Activated CD8-positive, alpha-beta T cell treated with anti-CD3 and anti-CD28 coated beads, Interleukin-2, amount 10 ng/mL, durations not matched to agents 7 days and 5 days (primary cell): ENCODE results near the gene CSNK2A1. TPM values are rescaled to one million over a fixed set of nuclear protein-coding genes. Genes with fewer than 3 reads are reported as not detected.
"Not testable (repeated sequence)": the region's sequence is repeated elsewhere in the genome, so short reads cannot be mapped to it uniquely, and the experiment has no call there.

Source experiments
- ATAC-seq: fragments of 150-1000 bp; cut with Tn5 transposase; one replicate; pipeline ENCODE4 v1.10.0; 2021; ENCODE audit warnings: moderate library complexity
- CTCF ChIA-PET: fragments of 350-600 bp; sonication (Branson Sonifier 250); formaldehyde crosslinking; loops from one replicate; lab custom pipeline; 2021; ENCODE audit warnings: antibody characterized with exemption; lab: Charles Lee
- POLR2A ChIA-PET: fragments of 350-600 bp; sonication (Branson Sonifier 250); formaldehyde crosslinking; loops from one replicate; lab custom pipeline; 2021; ENCODE audit warnings: antibody characterized with exemption; lab: Charles Lee
- DNase-seq: peaks from one replicate; pipeline ENCODE4 v3.0.0-alpha.2; 2020
- H3K27ac Mint-ChIP-seq: one replicate; pipeline ENCODE4 v1.8.0; 2021; ENCODE audit warnings: mild to moderate bottlenecking, mixed read lengths
- H3K27me3 Mint-ChIP-seq: one replicate; pipeline ENCODE4 v1.8.0; 2021; ENCODE audit warnings: low read depth, mixed read lengths
- H3K36me3 Mint-ChIP-seq: one replicate; pipeline ENCODE4 v1.8.0; 2021; ENCODE audit warnings: low read depth, mixed read lengths
- H3K4me1 Mint-ChIP-seq: one replicate; pipeline ENCODE4 v1.8.0; 2021; ENCODE audit warnings: low read depth, mixed read lengths
- H3K4me3 Mint-ChIP-seq: one replicate; pipeline ENCODE4 v1.8.0; 2021; ENCODE audit warnings: mild to moderate bottlenecking, mixed read lengths
- H3K9me3 Mint-ChIP-seq: one replicate; pipeline ENCODE4 v1.8.0; 2022; ENCODE audit warnings: mixed read lengths; ENCODE audit not compliant: insufficient read depth
- total RNA-seq, 2 experiments: library from RNA; stranded (reverse); gene quantifications; one replicate each; pipeline ENCODE4 v1.2.3, GENCODE V29; 2021

CSNK2A1 gene
- total RNA-seq, 2 experiments from 2014 or later: 116 to 121 TPM

DNA sequence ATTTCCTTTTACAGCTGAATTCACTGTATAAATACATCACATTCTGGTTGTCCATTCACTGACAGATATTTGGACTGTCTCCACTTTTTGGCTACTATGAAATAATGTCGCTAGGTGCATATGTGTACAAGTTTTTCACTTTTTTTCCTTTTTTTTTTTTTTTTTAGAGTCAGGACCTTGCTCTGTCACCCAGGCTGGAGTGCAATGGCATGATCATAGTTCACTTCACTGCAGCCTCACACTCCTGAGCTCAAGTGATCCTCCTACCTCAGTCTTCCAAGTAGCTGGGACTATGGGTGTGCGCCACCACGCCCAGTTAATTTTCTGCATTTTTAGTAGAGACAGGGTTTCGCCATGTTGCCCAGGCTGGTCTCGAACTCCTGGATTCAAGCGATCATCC, 13.3 kb downstream of the CSNK2A1 start:
- Mint-ChIP-seq H3K9me3 (peaks cover 14% of the 10 kb centered on the region), H3K27me3 (no peaks in the 10 kb centered on the region), H3K4me1 (peaks cover 22% of the 10 kb centered on the region), H3K36me3 (peaks cover 69% of the 10 kb centered on the region), H3K4me3 (no peak overlapping the region), H3K27ac (no peak overlapping the region)
- ATAC-seq: no peak
- POLR2A ChIA-PET: no interaction called here
- no peak for DNase-seq
- CTCF ChIA-PET: no interaction called here

GRCh38 chr20:528923-529604, 14.5 kb downstream of the CSNK2A1 start:
- CTCF ChIA-PET: no interaction called here
- peaks cover 14% of the 10 kb centered on the region for H3K9me3 Mint-ChIP-seq
- H3K4me3 Mint-ChIP-seq: no peak overlapping the region
- POLR2A ChIA-PET: no interaction called here
- no peak overlapping the region for H3K27ac Mint-ChIP-seq
- peaks cover 67% of the 10 kb centered on the region for H3K36me3 Mint-ChIP-seq
- H3K4me1 Mint-ChIP-seq: peaks cover 14% of the 10 kb centered on the region
- DNase-seq (no peak), ATAC-seq (no peak)
- no peaks in the 10 kb centered on the region for H3K27me3 Mint-ChIP-seq

- Mint-ChIP-seq H3K36me3 (peaks cover 71% of the 10 kb centered on the region), H3K27ac (no peak overlapping the region), H3K27me3 (no peaks in the 10 kb centered on the region), H3K4me3 (no peak overlapping the region), H3K4me1 (peaks cover 8% of the 10 kb centered on the region), H3K9me3 (peaks cover 14% of the 10 kb centered on the region)
- DNase-seq: no peak
- ChIA-PET CTCF (no interaction called here), POLR2A (no interaction called here)
- ATAC-seq: no peak
Observed at GRCh38 chr20:527571-527886, 16.1 kb downstream of the CSNK2A1 start.

- peaks cover 26% of the 10 kb centered on the region for H3K9me3 Mint-ChIP-seq
- ChIA-PET CTCF (interaction anchor here (1.1 kb wide), 1 partner anchor 216 kb away, joined by 3 read pairs; no protein-coding TSS in a partner anchor), POLR2A (interaction anchor here (0.6 kb wide), 1 partner anchor 284 kb away, joined by 3 read pairs; no protein-coding TSS in a partner anchor)
- H3K4me3 Mint-ChIP-seq: no peak overlapping the region
- DNase-seq (no peak), ATAC-seq (no peak)
- no peak overlapping the region for H3K27ac Mint-ChIP-seq
- H3K27me3 Mint-ChIP-seq: no peaks in the 10 kb centered on the region
- no peaks in the 10 kb centered on the region for H3K4me1 Mint-ChIP-seq
- H3K36me3 Mint-ChIP-seq: peaks cover 74% of the 10 kb centered on the region
Observed at GRCh38 chr20:521860-522259, 21.7 kb downstream of the CSNK2A1 start.

- H3K36me3 Mint-ChIP-seq: peaks cover 66% of the 10 kb centered on the region
- POLR2A ChIA-PET: no interaction called here
- no peak overlapping the region for H3K27ac Mint-ChIP-seq
- no peak for DNase-seq
- no peaks in the 10 kb centered on the region for H3K27me3 Mint-ChIP-seq
- peaks cover 24% of the 10 kb centered on the region for H3K9me3 Mint-ChIP-seq
- CTCF ChIA-PET: interaction anchor here (1.9 kb wide), 1 partner anchor 19 kb away, joined by 4 read pairs; no protein-coding TSS in a partner anchor
- H3K4me3 Mint-ChIP-seq: no peak overlapping the region
- H3K4me1 Mint-ChIP-seq: no peaks in the 10 kb centered on the region
- ATAC-seq: no peak
Observed at GRCh38 chr20:519999-520398, 23.6 kb downstream of the CSNK2A1 start.

DNA sequence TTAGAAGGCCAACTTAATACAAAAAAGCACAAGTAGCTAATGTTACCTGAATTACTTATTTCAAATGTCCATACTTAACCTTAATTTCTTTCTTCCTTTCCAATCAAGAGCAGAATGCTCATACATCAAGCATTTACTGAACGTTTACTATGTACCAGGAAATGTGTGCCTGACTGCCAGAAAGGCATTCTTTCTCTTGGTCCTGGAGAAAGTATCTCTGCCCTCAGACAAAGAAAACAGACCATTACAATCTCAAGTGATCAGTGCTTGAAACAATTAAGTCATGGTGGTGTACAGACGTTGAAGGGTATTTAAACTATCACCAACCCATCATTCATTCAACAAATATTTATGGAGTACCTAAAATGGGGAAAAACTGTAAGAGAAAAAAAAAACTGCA, 26.4 kb downstream of the CSNK2A1 start:
- Mint-ChIP-seq H3K36me3 (peaks cover 54% of the 10 kb centered on the region), H3K4me3 (no peak overlapping the region), H3K9me3 (peaks cover 24% of the 10 kb centered on the region), H3K4me1 (peaks cover 2% of the 10 kb centered on the region), H3K27ac (no peak overlapping the region), H3K27me3 (no peaks in the 10 kb centered on the region)
- DNase-seq (no peak), ATAC-seq (no peak)
- ChIA-PET CTCF (no interaction called here), POLR2A (no interaction called here)

GRCh38 chr20:516799-517198, 26.8 kb downstream of the CSNK2A1 start:
- peaks cover 50% of the 10 kb centered on the region for H3K36me3 Mint-ChIP-seq
- H3K27ac Mint-ChIP-seq: no peak overlapping the region
- DNase-seq (no peak), ATAC-seq (no peak)
- POLR2A ChIA-PET: no interaction called here
- no peaks in the 10 kb centered on the region for H3K27me3 Mint-ChIP-seq
- H3K4me3 Mint-ChIP-seq: no peak overlapping the region
- H3K4me1 Mint-ChIP-seq: peaks cover 6% of the 10 kb centered on the region
- peaks cover 24% of the 10 kb centered on the region for H3K9me3 Mint-ChIP-seq
- CTCF ChIA-PET: no interaction called here

GRCh38 chr20:515696-516095, 27.9 kb downstream of the CSNK2A1 start:
- Mint-ChIP-seq H3K9me3 (peaks cover 17% of the 10 kb centered on the region), H3K4me1 (peaks cover 16% of the 10 kb centered on the region), H3K4me3 (no peak overlapping the region), H3K36me3 (peaks cover 44% of the 10 kb centered on the region), H3K27ac (no peak overlapping the region), H3K27me3 (no peaks in the 10 kb centered on the region)
- DNase-seq (no peak), ATAC-seq (no peak)
- POLR2A ChIA-PET: interaction anchor here (0.6 kb wide), 1 partner anchor 148 kb away, joined by 4 read pairs; no protein-coding TSS in a partner anchor
- CTCF ChIA-PET: interaction anchor here (1.1 kb wide), 1 partner anchor 130 kb away, joined by 7 read pairs; no protein-coding TSS in a partner anchor

- no peak for DNase-seq
- Mint-ChIP-seq H3K27ac (no peak overlapping the region), H3K27me3 (no peaks in the 10 kb centered on the region), H3K9me3 (no peaks in the 10 kb centered on the region), H3K4me1 (peaks cover 22% of the 10 kb centered on the region), H3K4me3 (no peak overlapping the region), H3K36me3 (peaks cover 32% of the 10 kb centered on the region)
- no peak for ATAC-seq
- ChIA-PET CTCF (interaction anchor here (0.5 kb wide), 1 partner anchor 75 kb away, joined by 3 read pairs; no protein-coding TSS in a partner anchor), POLR2A (no interaction called here)
Observed at GRCh38 chr20:513429-513828, 30.2 kb downstream of the CSNK2A1 start.

- DNase-seq, H3K27me3 Mint-ChIP-seq, H3K4me3 Mint-ChIP-seq, POLR2A ChIA-PET, H3K27ac Mint-ChIP-seq, CTCF ChIA-PET, H3K9me3 Mint-ChIP-seq, ATAC-seq: not testable (repeated sequence)
- Mint-ChIP-seq H3K4me1 (peaks cover 22% of the 10 kb centered on the region), H3K36me3 (peaks cover 35% of the 10 kb centered on the region)
Observed at GRCh38 chr20:510328-511057, 33.1 kb downstream of the CSNK2A1 start.

- H3K27me3 Mint-ChIP-seq, ATAC-seq, H3K27ac Mint-ChIP-seq, H3K9me3 Mint-ChIP-seq, DNase-seq, H3K4me3 Mint-ChIP-seq: not testable (repeated sequence)
- Mint-ChIP-seq H3K4me1 (peaks cover 22% of the 10 kb centered on the region), H3K36me3 (peaks cover 36% of the 10 kb centered on the region)
- ChIA-PET POLR2A (interaction anchor here (1.3 kb wide), 1 partner anchor 35 kb away, joined by 3 read pairs; the partner anchor contains the start of gene CSNK2A1), CTCF (interaction anchor here (1.2 kb wide), 1 partner anchor 154 kb away, joined by 3 read pairs; no protein-coding TSS in a partner anchor)
Observed at GRCh38 chr20:508364-508787, 35.2 kb downstream of the CSNK2A1 start.
